ENCODE results near the gene GRPR. TPM values are rescaled to one million over a fixed set of nuclear protein-coding genes. Genes with fewer than 3 reads are reported as not detected.

Gene GRPR
- polyA plus RNA-seq (2013, experiment 1 of 4) = 0.81 TPM
- 1.3 TPM for polyA plus RNA-seq (2013, experiment 2 of 4)
- polyA plus RNA-seq (2013, experiment 3 of 4) = 0.48 TPM
- 0.61 TPM for polyA plus RNA-seq (2013, experiment 4 of 4)

DNA sequence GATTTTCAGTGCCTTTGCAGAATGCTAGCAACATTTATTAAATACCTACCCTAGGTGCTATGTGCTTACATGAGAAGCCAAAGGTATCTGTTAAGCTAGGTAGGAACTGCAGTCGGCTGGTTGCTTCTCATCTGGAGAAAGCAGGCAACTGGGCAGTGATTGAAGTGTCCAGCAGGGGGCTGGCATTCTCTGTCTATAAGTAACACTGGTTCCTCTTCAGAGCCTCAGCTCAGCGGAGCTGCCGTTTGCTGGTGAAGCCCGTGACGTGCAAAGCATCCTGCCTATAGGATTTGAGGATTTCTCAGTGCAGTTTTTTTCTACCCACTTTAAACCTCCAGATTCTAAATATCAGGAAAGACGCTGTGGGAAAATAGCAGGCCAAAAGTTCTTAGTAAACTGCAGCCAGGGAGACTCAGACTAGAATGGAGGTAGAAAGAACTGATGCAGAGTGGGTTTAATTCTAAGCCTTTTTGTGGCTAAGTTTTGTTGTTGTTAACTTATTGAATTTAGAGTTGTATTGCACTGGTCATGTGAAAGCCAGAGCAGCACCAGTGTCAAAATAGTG is at the start of gene GRPR:
Gene GRPR, plus strand, starts transcription at position 344 of the 565 bp plus-strand sequence. CDS start 389 bp downstream, outside the sequence.
- no peaks in the 10 kb centered on the region for H3K36me3 ChIP-seq (ENCODE audit: control insufficient read depth, insufficient read depth, low read length)
- no peak within 1 kb of the TSS for H3K27ac ChIP-seq (ENCODE audit: insufficient read depth, low read depth, low read length, poor library complexity, severe bottlenecking)
- no peaks in the 10 kb centered on the region for H3K4me1 ChIP-seq (ENCODE audit: control insufficient read depth, insufficient read depth, low read length)
- H3K4me3 ChIP-seq (ENCODE audit: insufficient read depth, low read depth, low read length) = no peak within 1 kb of the TSS
- H3K9me3 ChIP-seq (ENCODE audit: control insufficient read depth, low read length) = no peaks in the 10 kb centered on the region
- WGBS, 2 experiments = 7 to 8% methylated on average over 4 to 6 of the region's 6 CpGs
- H3K27me3 ChIP-seq (ENCODE audit: control insufficient read depth, insufficient read depth, low read length, poor library complexity, severe bottlenecking) = no peaks in the 10 kb centered on the region

DNA sequence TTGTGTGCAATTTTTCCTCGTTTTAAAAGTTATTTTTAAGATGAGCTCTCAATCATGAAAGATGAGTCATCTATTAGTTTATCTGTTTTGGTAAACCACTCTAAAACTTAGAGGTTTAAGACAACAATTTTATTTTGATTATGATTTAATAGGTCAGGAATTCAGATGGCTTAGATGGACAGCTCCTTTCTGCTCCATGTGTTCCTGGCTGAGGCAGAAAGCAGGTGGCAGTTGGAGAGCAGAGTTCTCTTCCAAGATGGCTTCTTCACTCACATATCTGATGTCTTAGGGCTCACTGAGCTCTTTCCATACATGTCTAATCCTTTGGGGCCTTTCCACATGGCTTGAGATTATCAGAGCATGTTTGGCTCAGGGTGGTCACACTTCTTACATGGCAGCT is 48.3 kb upstream of the GRPR start:
- WGBS, 2 experiments = no CpG with 5 or more reads among the region's 1 CpG
- H3K36me3 ChIP-seq (ENCODE audit: control insufficient read depth, insufficient read depth, low read length) = no peaks in the 10 kb centered on the region
- H3K4me3 ChIP-seq (ENCODE audit: insufficient read depth, low read depth, low read length) = no peak overlapping the region
- H3K27me3 ChIP-seq (ENCODE audit: control insufficient read depth, insufficient read depth, low read length, poor library complexity, severe bottlenecking) = no peaks in the 10 kb centered on the region
- no peak overlapping the region for H3K27ac ChIP-seq (ENCODE audit: insufficient read depth, low read depth, low read length, poor library complexity, severe bottlenecking)
- no peaks in the 10 kb centered on the region for H3K4me1 ChIP-seq (ENCODE audit: control insufficient read depth, insufficient read depth, low read length)
- no peaks in the 10 kb centered on the region for H3K9me3 ChIP-seq (ENCODE audit: control insufficient read depth, low read length)

DNA sequence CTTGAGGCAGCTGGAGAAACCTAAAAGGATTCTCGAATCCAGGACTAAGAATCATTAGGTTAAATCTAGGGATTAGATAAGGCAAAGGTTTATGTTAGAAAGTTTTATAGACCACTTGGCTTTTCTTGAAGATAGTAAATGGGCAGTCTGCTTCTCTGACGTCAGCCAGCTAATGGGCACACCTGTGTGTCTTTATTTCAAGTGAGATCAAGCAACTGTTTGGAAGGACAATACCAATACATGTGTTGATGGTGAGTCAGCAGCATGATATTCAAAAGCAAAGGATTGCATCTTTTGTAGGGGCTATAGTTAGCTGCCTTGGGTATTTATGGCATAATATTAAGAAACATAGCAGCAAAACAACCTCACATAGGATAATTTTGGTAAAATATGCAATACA is 46.5 kb upstream of the GRPR start:
- Histone ChIP-seq H3K4me1 (ENCODE audit: control insufficient read depth, insufficient read depth, low read length) (no peaks in the 10 kb centered on the region), H3K4me3 (ENCODE audit: insufficient read depth, low read depth, low read length) (no peak overlapping the region), H3K27me3 (ENCODE audit: control insufficient read depth, insufficient read depth, low read length, poor library complexity, severe bottlenecking) (no peaks in the 10 kb centered on the region), H3K36me3 (ENCODE audit: control insufficient read depth, insufficient read depth, low read length) (no peaks in the 10 kb centered on the region), H3K27ac (ENCODE audit: insufficient read depth, low read depth, low read length, poor library complexity, severe bottlenecking) (no peak overlapping the region), H3K9me3 (ENCODE audit: control insufficient read depth, low read length) (no peaks in the 10 kb centered on the region)
- WGBS, 2 experiments = 69 to 77% methylated on average over 2 of the region's 2 CpGs

DNA sequence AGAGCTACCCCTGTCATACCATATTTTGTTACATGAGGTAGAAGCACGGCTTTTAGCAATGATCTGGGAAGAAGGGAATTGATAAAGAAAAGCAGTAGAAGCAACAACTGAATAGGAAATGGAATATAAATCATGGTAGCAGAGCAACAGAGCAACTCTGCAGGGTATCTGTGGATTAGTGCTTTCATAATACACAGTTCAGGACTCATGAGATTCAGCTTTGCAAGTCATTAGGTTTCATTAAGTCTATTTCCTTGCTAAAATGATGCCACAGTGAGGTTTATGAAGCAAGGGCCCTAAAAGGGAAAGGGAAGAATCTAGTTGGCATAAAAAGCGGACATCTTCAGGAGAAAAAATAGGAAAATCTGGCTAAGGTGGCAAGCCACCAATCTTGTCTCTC is 45.6 kb upstream of the GRPR start:
- H3K36me3 ChIP-seq (ENCODE audit: control insufficient read depth, insufficient read depth, low read length) = no peaks in the 10 kb centered on the region
- no peaks in the 10 kb centered on the region for H3K27me3 ChIP-seq (ENCODE audit: control insufficient read depth, insufficient read depth, low read length, poor library complexity, severe bottlenecking)
- H3K9me3 ChIP-seq (ENCODE audit: control insufficient read depth, low read length) = no peaks in the 10 kb centered on the region
- 86 to 94% methylated on average over 2 of the region's 2 CpGs for WGBS, 2 experiments
- H3K4me3 ChIP-seq (ENCODE audit: insufficient read depth, low read depth, low read length) = no peak overlapping the region
- no peak overlapping the region for H3K27ac ChIP-seq (ENCODE audit: insufficient read depth, low read depth, low read length, poor library complexity, severe bottlenecking)
- no peaks in the 10 kb centered on the region for H3K4me1 ChIP-seq (ENCODE audit: control insufficient read depth, insufficient read depth, low read length)

GRCh38 chrX:16081357-16081756 is 42.0 kb upstream of the GRPR start:
- Histone ChIP-seq H3K4me3 (ENCODE audit: insufficient read depth, low read depth, low read length) (no peak overlapping the region), H3K4me1 (ENCODE audit: control insufficient read depth, insufficient read depth, low read length) (no peaks in the 10 kb centered on the region), H3K36me3 (ENCODE audit: control insufficient read depth, insufficient read depth, low read length) (no peaks in the 10 kb centered on the region), H3K27me3 (ENCODE audit: control insufficient read depth, insufficient read depth, low read length, poor library complexity, severe bottlenecking) (no peaks in the 10 kb centered on the region), H3K27ac (ENCODE audit: insufficient read depth, low read depth, low read length, poor library complexity, severe bottlenecking) (no peak overlapping the region), H3K9me3 (ENCODE audit: control insufficient read depth, low read length) (no peaks in the 10 kb centered on the region)
- 100% methylated on average over 2 of the region's 2 CpGs for WGBS, 2 experiments

- H3K27ac ChIP-seq (ENCODE audit: insufficient read depth, low read depth, low read length, poor library complexity, severe bottlenecking) = no peak overlapping the region
- H3K9me3 ChIP-seq (ENCODE audit: control insufficient read depth, low read length) = no peaks in the 10 kb centered on the region
- no peaks in the 10 kb centered on the region for H3K36me3 ChIP-seq (ENCODE audit: control insufficient read depth, insufficient read depth, low read length)
- H3K4me1 ChIP-seq (ENCODE audit: control insufficient read depth, insufficient read depth, low read length) = no peaks in the 10 kb centered on the region
- H3K4me3 ChIP-seq (ENCODE audit: insufficient read depth, low read depth, low read length) = no peak overlapping the region
- WGBS, 2 experiments = 83 to 95% methylated on average over 8 to 10 of the region's 10 CpGs
- no peaks in the 10 kb centered on the region for H3K27me3 ChIP-seq (ENCODE audit: control insufficient read depth, insufficient read depth, low read length, poor library complexity, severe bottlenecking)
These were observed 40.8 kb upstream of the GRPR start for GRCh38 chrX:16082470-16083085.

- no peak overlapping the region for H3K27ac ChIP-seq (ENCODE audit: insufficient read depth, low read depth, low read length, poor library complexity, severe bottlenecking)
- no peaks in the 10 kb centered on the region for H3K4me1 ChIP-seq (ENCODE audit: control insufficient read depth, insufficient read depth, low read length)
- H3K36me3 ChIP-seq (ENCODE audit: control insufficient read depth, insufficient read depth, low read length) = no peaks in the 10 kb centered on the region
- no peaks in the 10 kb centered on the region for H3K9me3 ChIP-seq (ENCODE audit: control insufficient read depth, low read length)
- 93 to 95% methylated on average over 3 of the region's 3 CpGs for WGBS, 2 experiments
- no peak overlapping the region for H3K4me3 ChIP-seq (ENCODE audit: insufficient read depth, low read depth, low read length)
- no peaks in the 10 kb centered on the region for H3K27me3 ChIP-seq (ENCODE audit: control insufficient read depth, insufficient read depth, low read length, poor library complexity, severe bottlenecking)
These were observed 36.3 kb upstream of the GRPR start for GRCh38 chrX:16087076-16087475.

GRCh38 chrX:16089086-16089485 is 34.3 kb upstream of the GRPR start:
- Histone ChIP-seq H3K27me3 (ENCODE audit: control insufficient read depth, insufficient read depth, low read length, poor library complexity, severe bottlenecking) (no peaks in the 10 kb centered on the region), H3K36me3 (ENCODE audit: control insufficient read depth, insufficient read depth, low read length) (no peaks in the 10 kb centered on the region), H3K27ac (ENCODE audit: insufficient read depth, low read depth, low read length, poor library complexity, severe bottlenecking) (no peak overlapping the region), H3K4me3 (ENCODE audit: insufficient read depth, low read depth, low read length) (no peak overlapping the region), H3K9me3 (ENCODE audit: control insufficient read depth, low read length) (no peaks in the 10 kb centered on the region), H3K4me1 (ENCODE audit: control insufficient read depth, insufficient read depth, low read length) (no peaks in the 10 kb centered on the region)

DNA sequence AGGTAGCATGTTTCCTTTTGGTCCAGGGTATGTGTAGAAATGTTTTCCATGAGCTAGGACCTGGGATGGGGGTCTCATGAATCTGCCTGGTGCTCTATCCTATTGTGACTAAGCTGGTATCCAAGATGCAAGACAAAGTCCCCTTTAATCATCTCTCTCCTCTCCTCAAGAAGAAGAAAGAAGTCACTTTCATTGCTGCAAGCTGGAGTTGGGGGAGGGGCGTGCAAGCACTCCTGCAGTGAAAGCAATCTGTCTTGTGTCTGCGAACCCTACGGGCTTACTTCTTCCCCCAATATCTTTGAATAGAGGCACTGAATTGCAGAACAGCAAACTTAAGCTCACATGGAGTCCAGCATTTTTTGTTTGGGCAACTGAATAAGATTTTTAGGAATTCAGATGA is 27.2 kb upstream of the GRPR start:
- no peaks in the 10 kb centered on the region for H3K9me3 ChIP-seq (ENCODE audit: control insufficient read depth, low read length)
- no peak overlapping the region for H3K27ac ChIP-seq (ENCODE audit: insufficient read depth, low read depth, low read length, poor library complexity, severe bottlenecking)
- H3K4me1 ChIP-seq (ENCODE audit: control insufficient read depth, insufficient read depth, low read length) = no peaks in the 10 kb centered on the region
- 20 to 22% methylated on average over 3 of the region's 3 CpGs for WGBS, 2 experiments
- no peaks in the 10 kb centered on the region for H3K36me3 ChIP-seq (ENCODE audit: control insufficient read depth, insufficient read depth, low read length)
- H3K4me3 ChIP-seq (ENCODE audit: insufficient read depth, low read depth, low read length) = no peak overlapping the region
- H3K27me3 ChIP-seq (ENCODE audit: control insufficient read depth, insufficient read depth, low read length, poor library complexity, severe bottlenecking) = no peaks in the 10 kb centered on the region

DNA sequence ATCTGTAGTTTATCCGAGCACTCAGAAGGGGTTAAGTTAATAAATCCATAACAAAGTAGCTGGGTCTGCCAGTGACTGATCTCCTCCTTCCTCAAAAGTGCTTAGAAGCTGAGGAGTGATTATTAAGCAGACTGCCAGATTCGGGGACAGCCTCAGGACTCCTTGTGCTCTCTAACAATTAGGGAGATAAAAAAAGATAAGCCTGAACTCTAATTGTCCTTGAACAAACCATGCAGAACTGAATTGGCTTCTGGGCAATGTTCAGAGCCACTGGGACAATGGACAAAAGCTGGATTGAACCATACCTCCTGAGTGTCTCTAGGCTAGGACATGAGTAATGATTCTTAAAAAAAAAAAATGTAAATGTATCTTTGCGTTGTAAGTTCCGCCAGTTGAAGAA is 22.7 kb upstream of the GRPR start:
- Histone ChIP-seq H3K27ac (ENCODE audit: insufficient read depth, low read depth, low read length, poor library complexity, severe bottlenecking) (no peak overlapping the region), H3K9me3 (ENCODE audit: control insufficient read depth, low read length) (no peaks in the 10 kb centered on the region), H3K4me1 (ENCODE audit: control insufficient read depth, insufficient read depth, low read length) (no peaks in the 10 kb centered on the region), H3K27me3 (ENCODE audit: control insufficient read depth, insufficient read depth, low read length, poor library complexity, severe bottlenecking) (no peaks in the 10 kb centered on the region), H3K4me3 (ENCODE audit: insufficient read depth, low read depth, low read length) (no peak overlapping the region), H3K36me3 (ENCODE audit: control insufficient read depth, insufficient read depth, low read length) (no peaks in the 10 kb centered on the region)
- WGBS, 2 experiments = 71 to 80% methylated on average over 1 to 4 of the region's 4 CpGs

All from ectodermal cell (in vitro differentiated cells).